ENCODE results near the gene LRRC8D. TPM values are rescaled to one million over a fixed set of nuclear protein-coding genes. Genes with fewer than 3 reads are reported as not detected.
"Not testable (repeated sequence)": the region's sequence is repeated elsewhere in the genome, so short reads cannot be mapped to it uniquely, and the experiment has no call there.

The LRRC8D gene
- total RNA-seq, 3 donors from 2014 or later (not counting 1 experiment from before 2014, with no cell fraction given): 16.2 to 26.2 (median 17.1) TPM

GRCh38 chr1:89975540-89976125, 154.8 kb downstream of the LRRC8D start:
- H3K4me3 ChIP-seq (ENCODE audit: low read length): no peak overlapping the region
- no peak for DNase-seq
- intact Hi-C loops (cut with micrococcal nuclease): no loop called here

GRCh38 chr1:89978755-89979154, 157.9 kb downstream of the LRRC8D start:
- Mint-ChIP-seq H3K27me3 (ENCODE audit: low read depth in 2 of 2) (peaks cover 0 to 2% of the 10 kb centered on the region in 2 donors), H3K4me1 (no peaks in the 10 kb centered on the region), H3K9me3 (no peaks in the 10 kb centered on the region), H3K27ac (no peak overlapping the region), H3K4me3 (no peak overlapping the region), H3K36me3 (no peaks in the 10 kb centered on the region)
- no peak for ATAC-seq
- intact Hi-C loops (cut with micrococcal nuclease): no loop called here
- WGBS (ENCODE audit: insufficient coverage): 100% methylated on average over 1 of the region's 1 CpG
- DNase-seq: no peak
- Histone ChIP-seq H3K4me1 (ENCODE audit: control insufficient read depth, insufficient read depth, low read length) (no peaks in the 10 kb centered on the region), H3K27me3 (ENCODE audit: control insufficient read depth, insufficient read depth, low read length) (no peaks in the 10 kb centered on the region), H3K4me3 (ENCODE audit: low read length) (no peak overlapping the region), H3K27ac (ENCODE audit: low read length) (no peak overlapping the region), H3K36me3 (ENCODE audit: control insufficient read depth, insufficient read depth, low read length) (no peaks in the 10 kb centered on the region), H3K9me3 (ENCODE audit: control insufficient read depth, insufficient read depth, low read length) (no peaks in the 10 kb centered on the region)
- TF ChIP-seq, protein P1, sequence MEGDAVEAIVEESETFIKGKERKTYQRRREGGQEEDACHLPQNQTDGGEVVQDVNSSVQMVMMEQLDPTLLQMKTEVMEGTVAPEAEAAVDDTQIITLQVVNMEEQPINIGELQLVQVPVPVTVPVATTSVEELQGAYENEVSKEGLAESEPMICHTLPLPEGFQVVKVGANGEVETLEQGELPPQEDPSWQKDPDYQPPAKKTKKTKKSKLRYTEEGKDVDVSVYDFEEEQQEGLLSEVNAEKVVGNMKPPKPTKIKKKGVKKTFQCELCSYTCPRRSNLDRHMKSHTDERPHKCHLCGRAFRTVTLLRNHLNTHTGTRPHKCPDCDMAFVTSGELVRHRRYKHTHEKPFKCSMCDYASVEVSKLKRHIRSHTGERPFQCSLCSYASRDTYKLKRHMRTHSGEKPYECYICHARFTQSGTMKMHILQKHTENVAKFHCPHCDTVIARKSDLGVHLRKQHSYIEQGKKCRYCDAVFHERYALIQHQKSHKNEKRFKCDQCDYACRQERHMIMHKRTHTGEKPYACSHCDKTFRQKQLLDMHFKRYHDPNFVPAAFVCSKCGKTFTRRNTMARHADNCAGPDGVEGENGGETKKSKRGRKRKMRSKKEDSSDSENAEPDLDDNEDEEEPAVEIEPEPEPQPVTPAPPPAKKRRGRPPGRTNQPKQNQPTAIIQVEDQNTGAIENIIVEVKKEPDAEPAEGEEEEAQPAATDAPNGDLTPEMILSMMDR (IDR thresholded peaks at IDR 0.05): no peak

More at GRCh38 chr1:89975540-89976125, 154.8 kb downstream of the LRRC8D start:
- Mint-ChIP-seq H3K9me3 (no peaks in the 10 kb centered on the region), H3K27ac (no peak overlapping the region), H3K4me1 (no peaks in the 10 kb centered on the region), H3K36me3 (no peaks in the 10 kb centered on the region), H3K4me3 (no peak overlapping the region), H3K27me3 (ENCODE audit: low read depth in 2 of 2) (peaks cover 0 to 3% of the 10 kb centered on the region in 2 donors)
- no peak for ATAC-seq
- TF ChIP-seq, protein P1 (IDR thresholded peaks at IDR 0.05): no peak
- WGBS (ENCODE audit: insufficient coverage): 57% methylated on average over 4 of the region's 4 CpGs
- H3K4me1 ChIP-seq (ENCODE audit: control insufficient read depth, insufficient read depth, low read length): no peaks in the 10 kb centered on the region
- H3K27me3 ChIP-seq (ENCODE audit: control insufficient read depth, insufficient read depth, low read length): no peaks in the 10 kb centered on the region
- H3K27ac ChIP-seq (ENCODE audit: low read length): no peak overlapping the region
- H3K36me3 ChIP-seq (ENCODE audit: control insufficient read depth, insufficient read depth, low read length): no peaks in the 10 kb centered on the region
- no peaks in the 10 kb centered on the region for H3K9me3 ChIP-seq (ENCODE audit: control insufficient read depth, insufficient read depth, low read length)

DNA sequence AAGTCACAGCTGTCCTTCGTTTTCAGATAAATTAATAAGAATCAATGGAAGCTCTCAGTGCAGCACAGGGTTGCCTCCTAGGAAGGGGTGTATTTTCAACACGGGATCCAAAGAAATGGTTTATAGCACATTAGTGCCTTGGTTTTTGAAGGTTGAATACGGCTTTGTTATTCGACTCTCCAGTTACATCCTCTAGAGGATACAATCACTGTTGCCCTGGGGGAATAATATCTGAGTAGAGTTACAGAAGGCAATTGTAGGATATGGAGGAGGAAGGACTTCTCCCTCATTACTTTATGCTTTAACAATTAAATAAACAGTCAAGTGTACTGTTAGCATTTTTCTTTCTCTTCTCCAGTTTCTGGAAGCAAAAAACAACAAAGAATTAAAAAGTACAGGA, 159.8 kb downstream of the LRRC8D start:
- 93% methylated on average over 4 of the region's 4 CpGs for WGBS (ENCODE audit: insufficient coverage)
- Mint-ChIP-seq H3K36me3 (no peaks in the 10 kb centered on the region), H3K27ac (no peak overlapping the region), H3K4me3 (no peak overlapping the region), H3K4me1 (no peaks in the 10 kb centered on the region), H3K9me3 (no peaks in the 10 kb centered on the region), H3K27me3 (ENCODE audit: low read depth in 2 of 2) (peaks cover 0 to 2% of the 10 kb centered on the region in 2 donors)
- Histone ChIP-seq H3K4me1 (ENCODE audit: control insufficient read depth, insufficient read depth, low read length) (no peaks in the 10 kb centered on the region), H3K27me3 (ENCODE audit: control insufficient read depth, insufficient read depth, low read length) (no peaks in the 10 kb centered on the region), H3K9me3 (ENCODE audit: control insufficient read depth, insufficient read depth, low read length) (no peaks in the 10 kb centered on the region), H3K4me3 (ENCODE audit: low read length) (no peak overlapping the region), H3K36me3 (ENCODE audit: control insufficient read depth, insufficient read depth, low read length) (no peaks in the 10 kb centered on the region), H3K27ac (ENCODE audit: low read length) (no peak overlapping the region)
- intact Hi-C loops (cut with micrococcal nuclease): loop anchor here (10.0 kb wide), 1 partner anchor 346 kb away; the partner anchor contains the start of gene LRRC8C
- ATAC-seq: no peak
- no peak for DNase-seq
- TF ChIP-seq, protein P1 (IDR thresholded peaks at IDR 0.05): no peak

- not testable (repeated sequence) for H3K4me1 ChIP-seq (ENCODE audit: control insufficient read depth, insufficient read depth, low read length); H3K36me3 ChIP-seq (ENCODE audit: control insufficient read depth, insufficient read depth, low read length); H3K4me3 ChIP-seq (ENCODE audit: low read length); H3K9me3 ChIP-seq (ENCODE audit: control insufficient read depth, insufficient read depth, low read length); H3K27ac ChIP-seq (ENCODE audit: low read length); H3K9me3 Mint-ChIP-seq; H3K4me1 Mint-ChIP-seq; H3K36me3 Mint-ChIP-seq; H3K4me3 Mint-ChIP-seq; ATAC-seq; H3K27ac Mint-ChIP-seq; H3K27me3 Mint-ChIP-seq (ENCODE audit: low read depth in 2 of 2); H3K27me3 ChIP-seq (ENCODE audit: control insufficient read depth, insufficient read depth, low read length); DNase-seq
- 100% methylated on average over 1 of the region's 2 CpGs for WGBS (ENCODE audit: insufficient coverage)
- intact Hi-C loops (cut with micrococcal nuclease): loop anchor here (10.0 kb wide), 1 partner anchor 348 kb away; the partner anchor contains the start of gene LRRC8C
Measured at GRCh38 chr1:89982846-89983245, 162.0 kb downstream of the LRRC8D start.

GRCh38 chr1:89984564-89985116, 163.8 kb downstream of the LRRC8D start:
- not testable (repeated sequence) for H3K9me3 Mint-ChIP-seq; H3K27ac ChIP-seq (ENCODE audit: low read length); H3K27me3 ChIP-seq (ENCODE audit: control insufficient read depth, insufficient read depth, low read length); H3K4me1 Mint-ChIP-seq; H3K4me3 Mint-ChIP-seq; H3K9me3 ChIP-seq (ENCODE audit: control insufficient read depth, insufficient read depth, low read length); H3K27ac Mint-ChIP-seq; H3K36me3 ChIP-seq (ENCODE audit: control insufficient read depth, insufficient read depth, low read length); ATAC-seq; H3K36me3 Mint-ChIP-seq; H3K4me3 ChIP-seq (ENCODE audit: low read length); H3K4me1 ChIP-seq (ENCODE audit: control insufficient read depth, insufficient read depth, low read length); H3K27me3 Mint-ChIP-seq (ENCODE audit: low read depth in 2 of 2); DNase-seq
- intact Hi-C loops (cut with micrococcal nuclease): loop anchor here (10.0 kb wide), 1 partner anchor 350 kb away; the partner anchor contains the start of gene LRRC8C
- WGBS (ENCODE audit: insufficient coverage): 96% methylated on average over 31 of the region's 33 CpGs

All from natural killer cell (primary cell).